Nephron (organoid): ENCODE data around the gene ADSL.

Source experiments
- H3K27ac Mint-ChIP-seq, 3 experiments: 2 replicates each; pipeline ENCODE4 v1.8.0; 2020; ENCODE audit warnings: mixed read lengths in 3 of 3, mild to moderate bottlenecking in 2 of 3, moderate library complexity in 1 of 3
- H3K27me3 Mint-ChIP-seq: 2 replicates; pipeline ENCODE4 v1.8.0; 2021; ENCODE audit warnings: low read depth, mild to moderate bottlenecking, moderate library complexity, mixed read lengths
- H3K36me3 Mint-ChIP-seq: 2 replicates; pipeline ENCODE4 v1.8.0; 2020; ENCODE audit warnings: low read depth, mixed read lengths
- H3K4me1 Mint-ChIP-seq: 2 replicates; pipeline ENCODE4 v1.8.0; 2020; ENCODE audit warnings: mixed read lengths
- H3K4me3 Mint-ChIP-seq, 3 experiments: 2 replicates each; pipeline ENCODE4 v1.8.0; 2020; ENCODE audit warnings: mild to moderate bottlenecking in 3 of 3, mixed read lengths in 3 of 3, moderate library complexity in 2 of 3
- H3K9me3 Mint-ChIP-seq: 2 replicates; pipeline ENCODE4 v1.8.0; 2020; ENCODE audit warnings: mixed read lengths
- TF ChIP-seq, protein P1 (sequence below), 3 experiments: fragments of 200-600 bp; sonication (generic); IDR thresholded peaks; one replicate each; pipeline ENCODE4 v1.5.0; 2021; ENCODE audit warnings: antibody characterized with exemption in 3 of 3; ENCODE audit not compliant: unreplicated experiment in 3 of 3

The ADSL gene

DNA sequence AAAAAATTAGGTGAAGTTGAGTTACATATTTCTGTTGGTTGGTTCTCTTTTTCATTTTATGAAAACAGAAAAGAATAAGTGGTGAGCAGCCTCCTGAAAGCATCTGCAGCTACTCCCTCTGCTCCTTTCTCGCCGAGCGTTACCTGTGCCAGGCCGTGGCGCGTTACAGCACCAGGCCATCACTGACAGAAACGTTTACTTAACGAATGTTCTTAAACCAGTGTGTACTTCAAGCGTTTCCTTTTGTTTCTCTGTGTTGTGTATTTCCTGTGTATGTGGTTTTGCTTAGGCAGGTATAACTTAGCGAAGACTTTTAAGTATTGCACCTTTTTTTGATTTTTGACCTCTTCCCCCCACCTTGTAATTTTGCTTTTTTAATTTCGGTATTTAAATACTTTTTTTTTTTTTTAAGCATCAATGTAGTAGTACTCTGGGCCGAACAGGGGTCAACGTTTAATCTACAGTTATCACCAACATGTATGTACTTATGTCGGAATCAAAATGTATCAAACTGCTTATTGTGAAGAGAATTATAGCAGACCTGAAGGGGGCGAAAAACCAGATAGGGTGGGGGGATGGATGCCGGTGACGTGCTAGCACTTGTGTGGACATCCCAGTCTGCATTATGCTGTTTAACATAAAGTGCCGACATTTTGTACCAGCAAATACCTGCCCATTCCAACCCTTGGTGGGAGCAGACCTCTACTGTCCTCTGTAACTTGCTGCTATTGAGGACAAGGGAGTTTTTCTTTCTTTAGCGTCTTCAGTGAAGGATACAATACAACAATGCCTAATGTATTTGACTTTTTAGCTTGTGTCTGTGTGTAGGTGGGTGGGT, 21.6 kb upstream of the ADSL start:
- H3K9me3 Mint-ChIP-seq: no peaks in the 10 kb centered on the region
- TF ChIP-seq, protein P1, sequence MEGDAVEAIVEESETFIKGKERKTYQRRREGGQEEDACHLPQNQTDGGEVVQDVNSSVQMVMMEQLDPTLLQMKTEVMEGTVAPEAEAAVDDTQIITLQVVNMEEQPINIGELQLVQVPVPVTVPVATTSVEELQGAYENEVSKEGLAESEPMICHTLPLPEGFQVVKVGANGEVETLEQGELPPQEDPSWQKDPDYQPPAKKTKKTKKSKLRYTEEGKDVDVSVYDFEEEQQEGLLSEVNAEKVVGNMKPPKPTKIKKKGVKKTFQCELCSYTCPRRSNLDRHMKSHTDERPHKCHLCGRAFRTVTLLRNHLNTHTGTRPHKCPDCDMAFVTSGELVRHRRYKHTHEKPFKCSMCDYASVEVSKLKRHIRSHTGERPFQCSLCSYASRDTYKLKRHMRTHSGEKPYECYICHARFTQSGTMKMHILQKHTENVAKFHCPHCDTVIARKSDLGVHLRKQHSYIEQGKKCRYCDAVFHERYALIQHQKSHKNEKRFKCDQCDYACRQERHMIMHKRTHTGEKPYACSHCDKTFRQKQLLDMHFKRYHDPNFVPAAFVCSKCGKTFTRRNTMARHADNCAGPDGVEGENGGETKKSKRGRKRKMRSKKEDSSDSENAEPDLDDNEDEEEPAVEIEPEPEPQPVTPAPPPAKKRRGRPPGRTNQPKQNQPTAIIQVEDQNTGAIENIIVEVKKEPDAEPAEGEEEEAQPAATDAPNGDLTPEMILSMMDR (IDR thresholded peaks at IDR 0.05; ENCODE audit: unreplicated experiment in 3 of 3): no peak
- H3K4me3 Mint-ChIP-seq: no peak overlapping the region
- no peak overlapping the region for H3K27ac Mint-ChIP-seq
- no peaks in the 10 kb centered on the region for H3K27me3 Mint-ChIP-seq
- no peaks in the 10 kb centered on the region for H3K4me1 Mint-ChIP-seq
- H3K36me3 Mint-ChIP-seq: peaks cover 69% of the 10 kb centered on the region

DNA sequence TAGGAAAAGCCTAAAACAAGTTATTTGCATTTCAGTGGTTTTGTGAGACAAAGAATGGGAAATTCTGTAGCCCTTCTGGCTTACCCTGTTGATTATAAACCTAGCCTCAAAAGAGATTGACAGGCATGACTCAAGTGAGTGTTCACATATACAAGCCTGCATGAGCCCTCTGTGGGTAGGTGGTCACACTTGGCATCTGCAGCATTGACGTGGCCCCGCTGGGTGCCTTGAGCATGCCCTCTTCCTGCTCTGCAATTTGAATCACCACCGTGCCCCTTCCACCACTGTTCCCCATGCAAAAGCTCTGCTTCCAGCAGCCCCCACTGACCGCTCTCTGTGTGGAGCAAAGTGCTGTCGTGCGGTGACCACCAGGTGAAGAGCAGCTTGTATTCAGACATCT, 21.0 kb upstream of the ADSL start:
- no peaks in the 10 kb centered on the region for H3K27me3 Mint-ChIP-seq

DNA sequence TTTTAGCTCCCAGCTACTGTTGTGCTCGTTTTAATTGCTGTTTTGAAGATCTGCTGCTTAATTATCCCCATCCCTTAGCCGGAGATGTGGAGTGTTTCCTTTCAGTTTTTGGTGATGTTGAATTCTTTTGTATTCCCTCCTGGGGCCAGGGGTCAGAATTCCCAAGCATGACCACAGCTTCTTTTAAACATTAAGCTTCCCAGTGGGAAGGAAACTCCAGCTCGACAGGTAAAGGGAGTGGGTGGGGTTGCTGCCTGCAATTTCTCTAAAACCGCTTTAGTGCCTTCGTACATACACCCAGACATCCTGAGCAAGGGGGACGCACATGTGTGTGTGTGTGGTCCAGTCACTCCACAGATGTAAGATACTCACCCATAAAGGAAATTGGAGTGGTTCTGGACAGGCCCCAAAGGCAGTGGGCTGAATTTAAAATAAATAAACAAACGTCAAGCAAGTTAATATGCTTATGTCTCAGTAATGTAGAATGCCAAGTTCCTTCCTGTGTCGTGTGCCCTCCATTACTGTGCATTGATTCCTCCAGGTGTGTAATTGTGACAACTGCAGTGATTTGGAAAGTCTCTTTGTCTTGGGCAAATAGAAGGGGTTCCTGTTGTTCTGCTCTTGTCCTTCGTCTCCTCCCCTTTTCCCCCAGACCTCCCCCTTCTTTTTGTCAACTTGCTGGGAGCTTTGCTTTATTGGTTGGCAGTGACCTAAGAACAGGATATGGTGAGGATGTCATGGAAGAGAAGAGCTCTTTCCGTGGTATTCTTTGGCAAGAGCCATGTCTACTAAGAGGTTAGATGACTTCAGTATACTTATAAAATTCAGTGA, 19.2 kb upstream of the ADSL start:
- H3K9me3 Mint-ChIP-seq: no peaks in the 10 kb centered on the region
- H3K27me3 Mint-ChIP-seq: no peaks in the 10 kb centered on the region
- TF ChIP-seq, protein P1 (IDR thresholded peaks at IDR 0.05; ENCODE audit: unreplicated experiment in 3 of 3): no peak
- H3K36me3 Mint-ChIP-seq: peaks cover 67% of the 10 kb centered on the region
- H3K4me3 Mint-ChIP-seq: no peak overlapping the region
- H3K27ac Mint-ChIP-seq: peak overlapping the region; percentile 39 to 60 (median 60)
- H3K4me1 Mint-ChIP-seq: peaks cover 2% of the 10 kb centered on the region

More for the DNA sequence above, 21.0 kb upstream of the ADSL start:
- H3K4me3 Mint-ChIP-seq: no peak overlapping the region
- peaks cover 71% of the 10 kb centered on the region for H3K36me3 Mint-ChIP-seq
- H3K9me3 Mint-ChIP-seq: no peaks in the 10 kb centered on the region
- no peak overlapping the region for H3K27ac Mint-ChIP-seq
- TF ChIP-seq, protein P1 (IDR thresholded peaks at IDR 0.05; ENCODE audit: unreplicated experiment in 3 of 3): no peak
- no peaks in the 10 kb centered on the region for H3K4me1 Mint-ChIP-seq

DNA sequence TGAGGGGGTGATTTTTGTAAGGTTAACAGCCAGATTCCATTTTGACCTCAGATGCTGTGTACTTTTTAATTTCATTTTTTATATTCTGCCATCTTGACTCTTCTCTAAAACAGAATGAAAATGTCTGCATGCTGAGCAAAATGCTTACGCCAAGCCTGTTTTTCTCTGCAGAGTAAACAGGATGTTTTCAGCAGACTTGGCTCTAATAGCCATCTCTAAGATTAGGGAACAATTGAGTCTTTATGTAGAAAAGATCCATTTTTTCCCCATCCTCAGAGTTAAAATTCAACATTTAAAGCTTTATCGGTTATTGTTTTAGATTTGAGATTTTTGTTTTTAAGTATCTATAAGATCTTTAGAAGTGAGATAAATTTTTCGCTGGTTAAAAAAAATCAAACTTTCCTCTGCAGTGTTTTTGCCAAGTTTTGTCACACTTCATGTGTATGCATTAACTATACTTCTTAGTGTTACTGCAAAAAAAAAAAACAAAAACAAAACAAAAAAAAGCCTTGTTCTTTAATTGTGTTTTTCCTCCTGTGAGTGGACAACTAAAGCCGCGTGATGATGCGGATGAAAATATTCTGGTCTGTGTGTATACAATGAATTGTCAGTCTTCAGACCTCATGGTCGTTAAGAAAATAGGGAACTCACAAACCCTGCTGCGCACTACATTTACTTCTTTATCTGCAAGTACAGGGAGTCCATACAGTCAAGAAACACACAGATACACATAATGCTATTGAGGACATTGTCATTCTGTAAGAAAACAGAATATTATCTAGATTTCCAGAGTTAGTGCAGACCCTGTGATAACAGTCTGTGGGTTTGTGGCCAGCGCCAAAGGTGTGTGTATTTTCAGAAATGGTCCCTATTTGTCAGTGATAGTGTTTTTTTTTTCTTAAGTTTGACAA, 17.5 kb upstream of the ADSL start:
- no peak overlapping the region for H3K27ac Mint-ChIP-seq
- H3K9me3 Mint-ChIP-seq: no peaks in the 10 kb centered on the region
- no peak overlapping the region for H3K4me3 Mint-ChIP-seq
- peaks cover 6% of the 10 kb centered on the region for H3K4me1 Mint-ChIP-seq
- peaks cover 62% of the 10 kb centered on the region for H3K36me3 Mint-ChIP-seq
- TF ChIP-seq, protein P1 (IDR thresholded peaks at IDR 0.05; ENCODE audit: unreplicated experiment in 3 of 3): no peak
- H3K27me3 Mint-ChIP-seq: no peaks in the 10 kb centered on the region

DNA sequence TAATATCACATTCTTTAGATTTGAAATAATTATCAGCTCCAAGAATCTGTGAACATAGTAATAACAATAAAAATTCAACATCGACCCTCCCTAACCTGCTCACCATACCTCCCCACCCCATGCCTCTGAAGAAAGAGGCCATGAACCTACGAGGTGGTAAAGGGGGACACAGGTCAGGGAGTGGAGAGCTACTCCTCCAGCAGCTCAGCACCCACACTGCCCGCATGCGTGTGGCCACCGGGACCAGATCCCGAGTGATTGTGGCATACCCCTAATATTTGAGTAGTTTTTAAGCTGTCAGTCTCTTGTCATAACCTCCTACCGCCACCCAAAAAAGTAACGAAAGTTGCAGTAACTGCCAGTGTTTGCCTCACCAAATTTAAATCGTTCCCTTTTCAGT, 16.8 kb upstream of the ADSL start:
- Mint-ChIP-seq H3K36me3 (peaks cover 61% of the 10 kb centered on the region), H3K27me3 (no peaks in the 10 kb centered on the region), H3K4me3 (no peak overlapping the region), H3K27ac (no peak overlapping the region), H3K9me3 (no peaks in the 10 kb centered on the region), H3K4me1 (peaks cover 6% of the 10 kb centered on the region)
- TF ChIP-seq, protein P1 (IDR thresholded peaks at IDR 0.05; ENCODE audit: unreplicated experiment in 3 of 3): no peak
